ENCODE data around the gene KNDC1. TPM values are rescaled to one million over a fixed set of nuclear protein-coding genes. Genes with fewer than 3 reads are reported as not detected.

Gene KNDC1
- total RNA-seq, 1 experiment from 2014 or later = 15.7 TPM

GRCh38 chr10:133227256-133227655 is 67.2 kb downstream of the KNDC1 start:
- Histone ChIP-seq H3K4ac (ENCODE audit: low read depth, low read length) (no peak overlapping the region), H3K56ac (ENCODE audit: insufficient read length, low read depth, low read length) (no peak overlapping the region), H2BK20ac (ENCODE audit: low read depth, low read length, poor library complexity, severe bottlenecking) (no peak overlapping the region), H3K9ac (ENCODE audit: extremely low read depth, insufficient read length, low read length) (no peak overlapping the region), H3K79me2 (ENCODE audit: insufficient read depth, low read length) (no peaks in the 10 kb centered on the region), H4K91ac (ENCODE audit: insufficient read length, low read depth, low read length) (no peak overlapping the region), H2BK15ac (ENCODE audit: low read depth, low read length) (no peak overlapping the region), H4K8ac (replicated peaks; ENCODE audit: insufficient read length, low read depth, low read length) (no peak overlapping the region), H2BK5ac (ENCODE audit: insufficient read length, low read length) (no peak overlapping the region), H4K5ac (ENCODE audit: insufficient read length, low read depth, low read length) (no peak overlapping the region), H3K4me2 (ENCODE audit: insufficient read depth, insufficient read length, low read length) (no peak overlapping the region), H3K18ac (ENCODE audit: insufficient read length, low read depth, low read length) (no peak overlapping the region), H3K14ac (ENCODE audit: insufficient read depth, low read length) (no peak overlapping the region), H3K23me2 (ENCODE audit: insufficient read length, low read depth, low read length, poor library complexity, severe bottlenecking) (no peaks in the 10 kb centered on the region), H3K27me3 (ENCODE audit: insufficient read depth, low read length) (peaks cover 6% of the 10 kb centered on the region; the same call in 1 of the 2 replicates), H2AFZ (ENCODE audit: low read length) (no peak overlapping the region), H2AK5ac (ENCODE audit: insufficient read length, low read length) (no peak overlapping the region), H2BK120ac (ENCODE audit: low read depth, low read length, poor library complexity, severe bottlenecking) (no peak overlapping the region), H3K27ac (ENCODE audit: insufficient read length, low read depth, low read length) (no peak overlapping the region), H3K9me3 (ENCODE audit: control insufficient read depth, low read depth, low read length) (no peaks in the 10 kb centered on the region), H3K23ac (ENCODE audit: insufficient read length, low read depth, low read length) (no peak overlapping the region), H3K4me1 (ENCODE audit: insufficient read depth, low read length) (no peaks in the 10 kb centered on the region; the same call in 1 of the 2 replicates), H3T11ph (ENCODE audit: low read length) (no peak overlapping the region), H4K20me1 (ENCODE audit: control insufficient read depth, insufficient read depth, insufficient read length) (no peaks in the 10 kb centered on the region), H2BK12ac (ENCODE audit: insufficient read length, low read depth, low read length) (no peak overlapping the region), H3K79me1 (ENCODE audit: insufficient read depth, low read depth, low read length, poor library complexity, severe bottlenecking) (no peaks in the 10 kb centered on the region)
- Mint-ChIP-seq H3K4me1 (peaks cover 32 to 39% of the 10 kb centered on the region in 2 experiments), H3K27ac (no peak overlapping the region; a peak in 1 of 7 replicates), H3K4me3 (no peak overlapping the region; a peak in 1 of 5 replicates), H3K36me3 (ENCODE audit: insufficient read depth in 1 of 3, low read depth in 3 of 3) (peaks cover 0 to 5% (median 0%) of the 10 kb centered on the region in 3 experiments; a peak in 4 of 7 replicates), H3K9me3 (peaks cover 2 to 8% of the 10 kb centered on the region in 2 experiments; a peak in 4 of 5 replicates), H3K27me3 (ENCODE audit: low read depth) (peaks cover 49% of the 10 kb centered on the region)
- no peak for DNase-seq
- no CpG with 5 or more reads among the region's 21 CpGs for WGBS (ENCODE audit: extremely low coverage, insufficient read length, low lambda C conversion rate)
- no peak for TF ChIP-seq CTCF (conservative IDR thresholded peaks at IDR 0.05)

Data from H9 (cell line).